Activated CD8-positive, alpha-beta T cell treated with anti-CD3 and anti-CD28 coated beads for 36 hours (primary cell): Measurements from ENCODE around the gene COL11A2. TPM values are rescaled to one million over a fixed set of nuclear protein-coding genes. Genes with fewer than 3 reads are reported as not detected.

Experiments used
- ATAC-seq: fragments of 200-7000 bp; cut with Tn5 transposase; one replicate; pipeline ENCODE4 v1.10.0; 2021; ENCODE audit warnings: mild to moderate bottlenecking, moderate library complexity
- CTCF ChIA-PET: fragments of 350-600 bp; sonication (Branson Sonifier 250); formaldehyde crosslinking; loops from one replicate; lab custom pipeline; 2021; ENCODE audit warnings: antibody characterized with exemption; lab: Charles Lee
- POLR2A ChIA-PET: fragments of 350-600 bp; sonication (Branson Sonifier 250); formaldehyde crosslinking; loops from one replicate; lab custom pipeline; 2021; ENCODE audit warnings: antibody characterized with exemption; lab: Charles Lee
- DNase-seq: peaks from one replicate; pipeline ENCODE4 v3.0.0-alpha.2; 2020
- H3K27ac Mint-ChIP-seq: one replicate; pipeline ENCODE4 v1.8.0; 2021; ENCODE audit warnings: mild to moderate bottlenecking, mixed read lengths
- H3K27me3 Mint-ChIP-seq: one replicate; pipeline ENCODE4 v1.8.0; 2021; ENCODE audit warnings: mixed read lengths
- H3K36me3 Mint-ChIP-seq: one replicate; pipeline ENCODE4 v1.8.0; 2021; ENCODE audit warnings: low read depth, mixed read lengths
- H3K4me1 Mint-ChIP-seq: one replicate; pipeline ENCODE4 v1.8.0; 2021; ENCODE audit warnings: low read depth, mixed read lengths
- H3K4me3 Mint-ChIP-seq: one replicate; pipeline ENCODE4 v1.8.0; 2021; ENCODE audit warnings: mild to moderate bottlenecking, moderate library complexity, mixed read lengths
- H3K9me3 Mint-ChIP-seq: one replicate; pipeline ENCODE4 v1.8.0; 2021; ENCODE audit warnings: mixed read lengths
- intact Hi-C: fragments of 100-400 bp; cut with micrococcal nuclease; formaldehyde crosslinking; loops from one replicate; pipeline ENCODE4 v1.10.0; 2022
- total RNA-seq, 2 experiments: library from RNA; stranded (reverse); gene quantifications; one replicate each; pipeline ENCODE4 v1.2.3, GENCODE V29; 2021
- TF ChIP-seq, protein P1 (sequence below): fragments of 200-600 bp; IDR thresholded peaks from one replicate; pipeline ENCODE4 v1.8.0; 2022; ENCODE audit warnings: antibody characterized with exemption, mild to moderate bottlenecking

The COL11A2 gene
- total RNA-seq, 2 experiments from 2014 or later: 1.3 to 1.4 TPM

DNA sequence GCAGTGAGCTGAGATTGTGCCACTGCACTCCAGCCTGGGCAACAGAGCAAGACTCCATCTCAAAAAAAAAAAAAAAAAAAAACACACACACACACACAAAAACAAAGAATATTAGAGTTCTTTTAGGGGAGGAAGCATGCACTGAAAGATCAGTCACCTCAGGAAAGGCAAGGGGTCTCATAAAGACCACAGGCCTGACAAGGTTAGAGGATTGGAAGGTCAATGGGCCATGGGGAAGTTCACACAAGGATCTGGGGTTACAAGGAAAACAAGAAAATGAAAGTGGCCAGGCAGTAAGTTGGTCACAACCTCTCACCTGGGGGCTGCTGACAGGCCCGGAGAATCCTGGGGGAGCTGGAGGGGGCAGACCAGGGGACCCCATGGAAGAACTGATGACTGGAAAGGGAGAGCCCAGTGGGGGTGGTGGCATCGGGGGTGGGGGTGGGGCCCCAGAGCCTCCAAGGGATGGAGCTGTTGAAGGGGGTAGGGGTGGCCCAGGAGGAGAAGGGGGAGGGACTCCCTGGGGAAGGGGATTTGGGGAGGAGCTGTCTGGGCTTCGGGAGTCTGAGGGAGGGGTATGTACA is 6.7 kb upstream of the COL11A2 start:
- Mint-ChIP-seq H3K9me3 (no peaks in the 10 kb centered on the region), H3K27ac (peak overlapping the region; percentile 90), H3K4me3 (peak overlapping the region; percentile 98), H3K4me1 (peaks cover 54% of the 10 kb centered on the region), H3K36me3 (peaks cover 62% of the 10 kb centered on the region), H3K27me3 (no peaks in the 10 kb centered on the region)
- POLR2A ChIA-PET: interaction anchor here (1.0 to 1.1 kb wide), 3 partner anchors 10 to 73 kb away, joined by 4 read pairs; partner anchors contain the start of genes RING1, RPS18 and VPS52
- TF ChIP-seq, protein P1, sequence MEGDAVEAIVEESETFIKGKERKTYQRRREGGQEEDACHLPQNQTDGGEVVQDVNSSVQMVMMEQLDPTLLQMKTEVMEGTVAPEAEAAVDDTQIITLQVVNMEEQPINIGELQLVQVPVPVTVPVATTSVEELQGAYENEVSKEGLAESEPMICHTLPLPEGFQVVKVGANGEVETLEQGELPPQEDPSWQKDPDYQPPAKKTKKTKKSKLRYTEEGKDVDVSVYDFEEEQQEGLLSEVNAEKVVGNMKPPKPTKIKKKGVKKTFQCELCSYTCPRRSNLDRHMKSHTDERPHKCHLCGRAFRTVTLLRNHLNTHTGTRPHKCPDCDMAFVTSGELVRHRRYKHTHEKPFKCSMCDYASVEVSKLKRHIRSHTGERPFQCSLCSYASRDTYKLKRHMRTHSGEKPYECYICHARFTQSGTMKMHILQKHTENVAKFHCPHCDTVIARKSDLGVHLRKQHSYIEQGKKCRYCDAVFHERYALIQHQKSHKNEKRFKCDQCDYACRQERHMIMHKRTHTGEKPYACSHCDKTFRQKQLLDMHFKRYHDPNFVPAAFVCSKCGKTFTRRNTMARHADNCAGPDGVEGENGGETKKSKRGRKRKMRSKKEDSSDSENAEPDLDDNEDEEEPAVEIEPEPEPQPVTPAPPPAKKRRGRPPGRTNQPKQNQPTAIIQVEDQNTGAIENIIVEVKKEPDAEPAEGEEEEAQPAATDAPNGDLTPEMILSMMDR: no peak
- DNase-seq (no peak), ATAC-seq (no peak)
- CTCF ChIA-PET: interaction anchor here (1.1 to 6.1 kb wide), 4 partner anchors 47 to 78 kb away, joined by 4 to 51 read pairs (median 8); partner anchors contain the start of gene B3GALT4
- intact Hi-C loops: loop anchor here (5.0 kb wide), 1 partner anchor 37 kb away; no protein-coding TSS in a partner anchor

- Mint-ChIP-seq H3K27me3 (no peaks in the 10 kb centered on the region), H3K4me3 (peak overlapping the region; percentile 98), H3K27ac (peak overlapping the region; percentile 58), H3K4me1 (peaks cover 54% of the 10 kb centered on the region), H3K9me3 (no peaks in the 10 kb centered on the region), H3K36me3 (peaks cover 55% of the 10 kb centered on the region)
- TF ChIP-seq, protein P1: no peak
- ChIA-PET CTCF (interaction anchor here (0.7 to 6.1 kb wide), 19 partner anchors 9 to 214 kb away, joined by 3 to 51 read pairs (median 4); partner anchors contain the start of genes B3GALT4 and RING1), POLR2A (interaction anchor here (0.5 to 2.0 kb wide), 7 partner anchors 10 to 220 kb away, joined by 3 to 11 read pairs (median 3); partner anchors contain the start of genes RING1, RPS18 and VPS52)
- no peak for DNase-seq
- no peak for ATAC-seq
- intact Hi-C loops: loop anchor here (5.0 kb wide), 1 partner anchor 36 kb away; no protein-coding TSS in a partner anchor
Observed at GRCh38 chr6:33198159-33198852, 6.0 kb upstream of the COL11A2 start.

GRCh38 chr6:33197431-33198048 is 5.3 kb upstream of the COL11A2 start:
- TF ChIP-seq, protein P1: peak; percentile 80
- Mint-ChIP-seq H3K4me1 (peaks cover 50% of the 10 kb centered on the region), H3K36me3 (peaks cover 48% of the 10 kb centered on the region), H3K27me3 (no peaks in the 10 kb centered on the region), H3K27ac (peak overlapping the region; percentile 31), H3K4me3 (peak overlapping the region; percentile 43), H3K9me3 (no peaks in the 10 kb centered on the region)
- DNase-seq: peak; percentile 38
- peak; percentile 42 for ATAC-seq
- intact Hi-C loops: loop anchor here (5.0 kb wide), 1 partner anchor 35 kb away; no protein-coding TSS in a partner anchor
- POLR2A ChIA-PET: interaction anchor here (0.9 to 2.0 kb wide), 6 partner anchors 10 to 218 kb away, joined by 3 to 11 read pairs (median 4); partner anchors contain the start of genes RING1, RPS18 and VPS52
- CTCF ChIA-PET: interaction anchor here (0.6 to 6.1 kb wide), 27 partner anchors 8 to 369 kb away, joined by 3 to 51 read pairs (median 4); partner anchors contain the start of genes PFDN6, RING1 and WDR46

GRCh38 chr6:33195304-33196165 is 3.3 kb upstream of the COL11A2 start:
- Mint-ChIP-seq H3K36me3 (peaks cover 33% of the 10 kb centered on the region), H3K4me3 (no peak overlapping the region), H3K27ac (no peak overlapping the region), H3K27me3 (peaks cover 10% of the 10 kb centered on the region), H3K9me3 (no peaks in the 10 kb centered on the region), H3K4me1 (peaks cover 44% of the 10 kb centered on the region)
- ATAC-seq (no peak), DNase-seq (no peak)
- ChIA-PET CTCF (interaction anchor here (0.7 to 6.1 kb wide), 5 partner anchors 22 to 71 kb away, joined by 3 to 51 read pairs (median 4); no protein-coding TSS in a partner anchor), POLR2A (interaction anchor here (0.9 to 1.6 kb wide), 3 partner anchors 9 to 10 kb away, joined by 3 to 4 read pairs (median 4); partner anchors contain the start of gene HSD17B8)
- intact Hi-C loops: loop anchor here (5.0 kb wide), 1 partner anchor 33 kb away; no protein-coding TSS in a partner anchor
- TF ChIP-seq, protein P1: no peak
